MM.1S (cell line): Measurements from ENCODE around the gene EPN2.

Source experiments
- DNase-seq: peaks from one replicate; pipeline ENCODE4 v3.0.0-alpha.2; 2015
- H2AFZ ChIP-seq: fragments of 300-600 bp; sonication (generic); 2 replicates; pipeline ENCODE4 v1.6.0; 2016; ENCODE audit warnings: antibody characterized with exemption, low read length
- H3F3A ChIP-seq: fragments of 300-600 bp; sonication (generic); 2 replicates; pipeline ENCODE4 v1.6.1; 2016; ENCODE audit warnings: mild to moderate bottlenecking, antibody characterized with exemption, low read length, moderate library complexity, mixed read lengths; ENCODE audit not compliant: insufficient read depth
- H3K27ac ChIP-seq: fragments of 300-600 bp; sonication (generic); 2 replicates; pipeline ENCODE4 v1.5.1; 2016; ENCODE audit warnings: mild to moderate bottlenecking, low read length
- H3K27me3 ChIP-seq: fragments of 300-600 bp; sonication (generic); replicated peaks from 2 replicates; pipeline ENCODE4 v1.6.0; 2016; ENCODE audit warnings: low read length; ENCODE audit not compliant: insufficient read depth
- H3K36me3 ChIP-seq: fragments of 300-600 bp; sonication (generic); replicated peaks from 2 replicates; pipeline ENCODE4 v1.6.1; 2016; ENCODE audit warnings: mild to moderate bottlenecking, low read length, mixed read lengths; ENCODE audit not compliant: insufficient read depth
- H3K4me1 ChIP-seq: fragments of 300-600 bp; sonication (generic); 2 replicates; pipeline ENCODE4 v1.6.1; 2016; ENCODE audit warnings: low read length, mixed read lengths
- H3K4me2 ChIP-seq: fragments of 300-600 bp; sonication (generic); 2 replicates; pipeline ENCODE4 v1.6.0; 2016; ENCODE audit warnings: low read depth, low read length
- H3K4me3 ChIP-seq: fragments of 300-600 bp; sonication (generic); 2 replicates; pipeline ENCODE4 v1.5.1; 2016; ENCODE audit warnings: low read length, mixed read lengths
- H3K79me2 ChIP-seq: fragments of 300-600 bp; sonication (generic); 2 replicates; pipeline ENCODE4 v1.6.1; 2016; ENCODE audit warnings: mixed run types, low read length, mixed read lengths
- H3K9ac ChIP-seq: fragments of 300-600 bp; sonication (generic); 2 replicates; pipeline ENCODE4 v1.6.1; 2016; ENCODE audit warnings: low read length, mixed read lengths
- H3K9me2 ChIP-seq: fragments of 300-600 bp; sonication (generic); replicated peaks from 2 replicates; pipeline ENCODE4 v1.6.1; 2016; ENCODE audit warnings: mild to moderate bottlenecking, low read length, mixed read lengths; ENCODE audit not compliant: insufficient read depth
- H3K9me3 ChIP-seq: fragments of 300-600 bp; sonication (generic); replicated peaks from 2 replicates; pipeline ENCODE4 v1.6.1; 2016; ENCODE audit warnings: mild to moderate bottlenecking, low read length, mixed read lengths; ENCODE audit not compliant: insufficient read depth
- H4K20me1 ChIP-seq: fragments of 300-600 bp; sonication (generic); 2 replicates; pipeline ENCODE4 v1.6.1; 2016; ENCODE audit warnings: mild to moderate bottlenecking, low read length, moderate library complexity, mixed read lengths; ENCODE audit not compliant: insufficient read depth
- CTCF ChIP-seq: fragments of 300-600 bp; sonication (generic); IDR thresholded peaks from 2 replicates; pipeline ENCODE4 v1.5.1; 2016; ENCODE audit warnings: antibody characterized with exemption, low read length, mixed read lengths
- EZH2 ChIP-seq: fragments of 300-600 bp; sonication (generic); optimal IDR thresholded peaks from 2 replicates; pipeline ENCODE3; 2017; ENCODE audit warnings: low read depth, mild to moderate bottlenecking, antibody characterized with exemption, low read length, mixed read lengths
- EZH2phosphoT487 ChIP-seq: fragments of 300-600 bp; sonication (generic); IDR thresholded peaks from 2 replicates; pipeline ENCODE4 v1.6.1; 2018; ENCODE audit warnings: antibody characterized with exemption, low read length

Gene EPN2

GRCh38 chr17:19254651-19255050 lies 17.5 kb downstream of the EPN2 start:
- Histone ChIP-seq H3K4me1 (no peaks in the 10 kb centered on the region), H3K9me3 (no peaks in the 10 kb centered on the region), H3K9me2 (no peaks in the 10 kb centered on the region), H3K9ac (no peak overlapping the region), H3K4me2 (no peak overlapping the region), H2AFZ (no peak overlapping the region), H3K27ac (no peak overlapping the region), H3K36me3 (no peaks in the 10 kb centered on the region), H3K79me2 (peaks cover 49% of the 10 kb centered on the region), H3K4me3 (no peak overlapping the region), H3F3A (no peaks in the 10 kb centered on the region), H4K20me1 (no peaks in the 10 kb centered on the region), H3K27me3 (no peaks in the 10 kb centered on the region)
- TF ChIP-seq CTCF (no peak), EZH2 (no peak), EZH2phosphoT487 (no peak)
- DNase-seq, result no peak

- Histone ChIP-seq H3K4me3 (no peak overlapping the region), H3K36me3 (no peaks in the 10 kb centered on the region), H3K79me2 (peaks cover 49% of the 10 kb centered on the region), H3K9me3 (no peaks in the 10 kb centered on the region), H3K4me2 (no peak overlapping the region), H3K9ac (no peak overlapping the region), H2AFZ (no peak overlapping the region), H3K9me2 (no peaks in the 10 kb centered on the region), H3K27me3 (no peaks in the 10 kb centered on the region), H3K4me1 (no peaks in the 10 kb centered on the region), H3K27ac (no peak overlapping the region), H4K20me1 (no peaks in the 10 kb centered on the region), H3F3A (no peaks in the 10 kb centered on the region)
- no peak for DNase-seq
- TF ChIP-seq CTCF, result no peak
- TF ChIP-seq EZH2phosphoT487, result no peak
- TF ChIP-seq EZH2, result no peak
These were observed 18.1 kb downstream of the EPN2 start for GRCh38 chr17:19255279-19255678.

- H3K27ac ChIP-seq, result no peak overlapping the region
- H3K9me3 ChIP-seq, result no peaks in the 10 kb centered on the region
- H3K9ac ChIP-seq, result no peak overlapping the region
- H3K4me2 ChIP-seq, result no peak overlapping the region
- no peaks in the 10 kb centered on the region for H3F3A ChIP-seq
- H3K4me3 ChIP-seq, result no peak overlapping the region
- peaks cover 54% of the 10 kb centered on the region for H3K79me2 ChIP-seq
- no peaks in the 10 kb centered on the region for H4K20me1 ChIP-seq
- TF ChIP-seq CTCF, result no peak
- TF ChIP-seq EZH2, result no peak
- no peak for TF ChIP-seq EZH2phosphoT487
- no peak for DNase-seq
- H3K9me2 ChIP-seq, result no peaks in the 10 kb centered on the region
- H3K36me3 ChIP-seq, result no peaks in the 10 kb centered on the region
- no peaks in the 10 kb centered on the region for H3K4me1 ChIP-seq
- H3K27me3 ChIP-seq, result no peaks in the 10 kb centered on the region
- no peak overlapping the region for H2AFZ ChIP-seq
These were observed 21.2 kb downstream of the EPN2 start for GRCh38 chr17:19258371-19258770.
